DND-41 (cell line): Measurements from ENCODE around the gene IP6K3.

Source experiments
- ATAC-seq: fragments of 200-7000 bp; cut with Tn5 transposase; 3 replicates; pipeline ENCODE4 v1.9.1; 2021; ENCODE audit warnings: low read depth; ENCODE audit not compliant: insufficient read depth
- DNase-seq: peaks from one replicate; pipeline ENCODE4 v3.0.0-alpha.2; 2020
- H2AFZ ChIP-seq: 2 replicates; pipeline ENCODE4 v1.6.0; 2012; ENCODE audit warnings: low read depth, low read length
- H3K27ac ChIP-seq: 2 replicates; pipeline ENCODE4 v1.5.1; 2012; ENCODE audit warnings: low read length, inconsistent platforms
- H3K27me3 ChIP-seq: fragments of 200-600 bp; sonication (generic); 2 replicates; pipeline ENCODE4 v1.6.0; 2012; ENCODE audit warnings: low read length, mild to moderate bottlenecking, inconsistent platforms; ENCODE audit not compliant: insufficient read depth, poor library complexity
- H3K36me3 ChIP-seq: 2 replicates; pipeline ENCODE4 v1.5.1; 2012; ENCODE audit warnings: low read length, inconsistent platforms; ENCODE audit not compliant: insufficient read depth
- H3K4me1 ChIP-seq: 2 replicates; pipeline ENCODE4 v1.5.1; 2012; ENCODE audit warnings: mild to moderate bottlenecking, low read length; ENCODE audit not compliant: insufficient read depth
- H3K4me2 ChIP-seq: 2 replicates; pipeline ENCODE4 v1.6.0; 2012; ENCODE audit warnings: mild to moderate bottlenecking, moderate library complexity, low read length, inconsistent platforms; ENCODE audit not compliant: insufficient read depth
- H3K4me3 ChIP-seq, 2 experiments: fragments of 200-600 bp in 1 of 2; shearing (Covaris generic) in 1 of 2; 2 replicates each; pipeline ENCODE4 v1.5.1; 2012 to 2016; ENCODE audit warnings: inconsistent platforms in 2 of 2, low read length in 2 of 2, mild to moderate bottlenecking in 2 of 2, low read depth in 1 of 2, moderate library complexity in 1 of 2
- H3K79me2 ChIP-seq: 2 replicates; pipeline ENCODE4 v1.6.0; 2012; ENCODE audit warnings: low read length, inconsistent platforms; ENCODE audit not compliant: insufficient read depth
- H3K9ac ChIP-seq: 2 replicates; pipeline ENCODE4 v1.6.0; 2012; ENCODE audit warnings: low read depth, mild to moderate bottlenecking, inconsistent platforms, low read length, moderate library complexity
- H3K9me3 ChIP-seq: 2 replicates; pipeline ENCODE4 v1.5.1; 2012; ENCODE audit warnings: low read length, moderate library complexity, mild to moderate bottlenecking, inconsistent platforms; ENCODE audit not compliant: insufficient read depth, severe bottlenecking
- H4K20me1 ChIP-seq: 2 replicates; pipeline ENCODE4 v1.6.0; 2012; ENCODE audit warnings: low read length; ENCODE audit not compliant: insufficient read depth
- EZH2 ChIP-seq: IDR thresholded peaks from 3 replicates; pipeline ENCODE4 v1.6.1; 2012; ENCODE audit warnings: borderline replicate concordance, low read depth, mild to moderate bottlenecking, moderate library complexity, low read length, inconsistent platforms; ENCODE audit not compliant: severe bottlenecking
- TF ChIP-seq, protein P1 (sequence below): IDR thresholded peaks from 2 replicates; pipeline ENCODE4 v1.5.1; 2012; ENCODE audit warnings: borderline replicate concordance, low read length, moderate library complexity, mild to moderate bottlenecking; ENCODE audit not compliant: poor library complexity, severe bottlenecking; ENCODE audit errors: extremely low read depth

Gene IP6K3

GRCh38 chr6:33744001-33744848 is 2.5 kb downstream of the IP6K3 start:
- ATAC-seq: peak; percentile 96
- DNase-seq: peak; percentile 74
- no peak overlapping the region for H2AFZ ChIP-seq
- no peak overlapping the region for H3K9ac ChIP-seq
- H3K4me2 ChIP-seq: no peak overlapping the region
- no peaks in the 10 kb centered on the region for H3K9me3 ChIP-seq
- H3K36me3 ChIP-seq: no peaks in the 10 kb centered on the region
- H3K27ac ChIP-seq: no peak overlapping the region
- TF ChIP-seq, protein P1, sequence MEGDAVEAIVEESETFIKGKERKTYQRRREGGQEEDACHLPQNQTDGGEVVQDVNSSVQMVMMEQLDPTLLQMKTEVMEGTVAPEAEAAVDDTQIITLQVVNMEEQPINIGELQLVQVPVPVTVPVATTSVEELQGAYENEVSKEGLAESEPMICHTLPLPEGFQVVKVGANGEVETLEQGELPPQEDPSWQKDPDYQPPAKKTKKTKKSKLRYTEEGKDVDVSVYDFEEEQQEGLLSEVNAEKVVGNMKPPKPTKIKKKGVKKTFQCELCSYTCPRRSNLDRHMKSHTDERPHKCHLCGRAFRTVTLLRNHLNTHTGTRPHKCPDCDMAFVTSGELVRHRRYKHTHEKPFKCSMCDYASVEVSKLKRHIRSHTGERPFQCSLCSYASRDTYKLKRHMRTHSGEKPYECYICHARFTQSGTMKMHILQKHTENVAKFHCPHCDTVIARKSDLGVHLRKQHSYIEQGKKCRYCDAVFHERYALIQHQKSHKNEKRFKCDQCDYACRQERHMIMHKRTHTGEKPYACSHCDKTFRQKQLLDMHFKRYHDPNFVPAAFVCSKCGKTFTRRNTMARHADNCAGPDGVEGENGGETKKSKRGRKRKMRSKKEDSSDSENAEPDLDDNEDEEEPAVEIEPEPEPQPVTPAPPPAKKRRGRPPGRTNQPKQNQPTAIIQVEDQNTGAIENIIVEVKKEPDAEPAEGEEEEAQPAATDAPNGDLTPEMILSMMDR: peak; percentile 99
- TF ChIP-seq EZH2: no peak
- H3K27me3 ChIP-seq: peaks cover 4% of the 10 kb centered on the region
- no peaks in the 10 kb centered on the region for H3K4me1 ChIP-seq
- H3K4me3 ChIP-seq: no peak overlapping the region
- H4K20me1 ChIP-seq: peaks cover 11% of the 10 kb centered on the region; the same call in 1 of the 2 replicates
- H3K79me2 ChIP-seq: no peaks in the 10 kb centered on the region

DNA sequence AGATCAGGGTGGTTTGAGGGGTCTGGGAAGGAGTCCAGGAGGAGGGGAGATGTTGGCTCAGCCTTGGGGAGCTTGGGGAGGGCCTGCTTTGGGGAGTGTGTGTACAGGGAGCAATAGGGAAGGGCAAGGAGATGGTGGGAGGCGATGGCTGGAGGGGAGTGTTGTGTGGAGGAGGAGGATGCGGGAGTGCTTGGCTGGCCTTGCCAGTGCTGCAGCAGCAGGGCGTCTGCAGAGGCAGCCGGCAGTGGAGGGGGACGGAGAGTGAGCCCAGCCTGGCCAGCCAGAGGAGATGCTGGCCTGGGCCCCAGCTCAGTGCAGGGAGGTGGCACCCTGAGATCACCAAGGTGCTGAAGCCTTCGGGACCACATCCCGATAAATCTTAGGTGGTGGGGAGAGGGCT is 3.9 kb downstream of the IP6K3 start:
- H4K20me1 ChIP-seq: peaks cover 8% of the 10 kb centered on the region; the same call in 1 of the 2 replicates
- ATAC-seq: no peak
- H3K4me1 ChIP-seq: no peaks in the 10 kb centered on the region
- TF ChIP-seq EZH2: no peak
- TF ChIP-seq, protein P1: no peak
- no peak overlapping the region for H3K4me3 ChIP-seq
- H2AFZ ChIP-seq: no peak overlapping the region
- peaks cover 4% of the 10 kb centered on the region for H3K27me3 ChIP-seq
- H3K9ac ChIP-seq: no peak overlapping the region
- no peak overlapping the region for H3K4me2 ChIP-seq
- H3K9me3 ChIP-seq: no peaks in the 10 kb centered on the region
- H3K79me2 ChIP-seq: no peaks in the 10 kb centered on the region
- no peak for DNase-seq
- H3K36me3 ChIP-seq: no peaks in the 10 kb centered on the region
- no peak overlapping the region for H3K27ac ChIP-seq

- no peak for TF ChIP-seq EZH2
- TF ChIP-seq, protein P1: no peak
- ATAC-seq: no peak
- H3K36me3 ChIP-seq: no peaks in the 10 kb centered on the region
- DNase-seq: no peak
- peaks cover 3% of the 10 kb centered on the region; the same call in 1 of the 2 replicates for H4K20me1 ChIP-seq
- H3K27me3 ChIP-seq: peaks cover 4% of the 10 kb centered on the region
- H3K4me2 ChIP-seq: no peak overlapping the region
- no peaks in the 10 kb centered on the region for H3K9me3 ChIP-seq
- H3K27ac ChIP-seq: no peak overlapping the region
- no peaks in the 10 kb centered on the region for H3K79me2 ChIP-seq
- H3K4me3 ChIP-seq: no peak overlapping the region
- no peaks in the 10 kb centered on the region for H3K4me1 ChIP-seq
- no peak overlapping the region for H2AFZ ChIP-seq
- H3K9ac ChIP-seq: no peak overlapping the region
These were observed 4.6 kb downstream of the IP6K3 start for GRCh38 chr6:33742092-33742491.
